Stimulated activated CD4-positive, alpha-beta T cell treated with anti-CD3 and anti-CD28 coated beads, Interleukin-4, amount 100 ng/mL, for 24 hours (primary cell): ENCODE measurements around the gene IRF7.
A peak's percentile ranks its signal among the peaks of the same experiment; 100 is the strongest.

Source experiments
- DNase-seq: peaks from one replicate; pipeline ENCODE4 v3.0.0-alpha.2; 2020

The IRF7 gene

DNA sequence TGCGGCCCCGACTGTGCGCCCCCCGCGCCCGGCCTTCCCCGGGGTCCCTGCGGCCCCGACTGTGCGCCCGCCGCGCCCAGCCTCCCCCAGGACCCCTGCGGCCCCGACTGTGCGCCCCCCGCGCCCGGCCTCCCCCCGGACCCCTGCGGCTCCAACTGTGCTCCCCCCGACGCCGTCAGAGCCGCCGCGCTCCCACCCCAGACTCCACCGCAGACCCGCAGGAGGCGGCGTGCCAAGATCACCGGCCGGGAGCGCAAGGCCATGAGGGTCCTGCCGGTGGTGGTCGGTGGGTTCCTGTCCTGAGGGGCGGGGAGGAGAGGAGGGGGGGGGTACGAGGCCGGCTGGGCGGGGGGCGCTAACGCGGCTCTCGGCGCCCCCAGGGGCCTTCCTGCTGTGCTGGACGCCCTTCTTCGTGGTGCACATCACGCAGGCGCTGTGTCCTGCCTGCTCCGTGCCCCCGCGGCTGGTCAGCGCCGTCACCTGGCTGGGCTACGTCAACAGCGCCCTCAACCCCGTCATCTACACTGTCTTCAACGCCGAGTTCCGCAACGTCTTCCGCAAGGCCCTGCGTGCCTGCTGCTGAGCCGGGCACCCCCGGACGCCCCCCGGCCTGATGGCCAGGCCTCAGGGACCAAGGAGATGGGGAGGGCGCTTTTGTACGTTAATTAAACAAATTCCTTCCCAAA lies 24.4 kb upstream of the IRF7 start:
- DNase-seq, result no peak

DNA sequence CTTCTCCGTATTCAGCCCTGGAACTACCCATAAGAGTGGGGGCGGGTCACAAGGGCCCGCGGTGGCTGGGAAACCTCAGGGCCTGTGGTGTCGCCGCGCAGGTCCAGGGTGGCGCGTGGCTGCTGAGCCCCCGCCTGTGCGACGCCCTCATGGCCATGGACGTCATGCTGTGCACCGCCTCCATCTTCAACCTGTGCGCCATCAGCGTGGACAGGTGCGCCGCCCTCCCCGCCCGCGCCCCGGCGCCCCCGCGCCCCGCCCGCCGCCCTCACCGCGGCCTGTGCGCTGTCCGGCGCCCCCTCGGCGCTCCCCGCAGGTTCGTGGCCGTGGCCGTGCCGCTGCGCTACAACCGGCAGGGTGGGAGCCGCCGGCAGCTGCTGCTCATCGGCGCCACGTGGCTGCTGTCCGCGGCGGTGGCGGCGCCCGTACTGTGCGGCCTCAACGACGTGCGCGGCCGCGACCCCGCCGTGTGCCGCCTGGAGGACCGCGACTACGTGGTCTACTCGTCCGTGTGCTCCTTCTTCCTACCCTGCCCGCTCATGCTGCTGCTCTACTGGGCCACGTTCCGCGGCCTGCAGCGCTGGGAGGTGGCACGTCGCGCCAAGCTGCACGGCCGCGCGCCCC lies 23.7 kb upstream of the IRF7 start:
- no peak for DNase-seq

DNA sequence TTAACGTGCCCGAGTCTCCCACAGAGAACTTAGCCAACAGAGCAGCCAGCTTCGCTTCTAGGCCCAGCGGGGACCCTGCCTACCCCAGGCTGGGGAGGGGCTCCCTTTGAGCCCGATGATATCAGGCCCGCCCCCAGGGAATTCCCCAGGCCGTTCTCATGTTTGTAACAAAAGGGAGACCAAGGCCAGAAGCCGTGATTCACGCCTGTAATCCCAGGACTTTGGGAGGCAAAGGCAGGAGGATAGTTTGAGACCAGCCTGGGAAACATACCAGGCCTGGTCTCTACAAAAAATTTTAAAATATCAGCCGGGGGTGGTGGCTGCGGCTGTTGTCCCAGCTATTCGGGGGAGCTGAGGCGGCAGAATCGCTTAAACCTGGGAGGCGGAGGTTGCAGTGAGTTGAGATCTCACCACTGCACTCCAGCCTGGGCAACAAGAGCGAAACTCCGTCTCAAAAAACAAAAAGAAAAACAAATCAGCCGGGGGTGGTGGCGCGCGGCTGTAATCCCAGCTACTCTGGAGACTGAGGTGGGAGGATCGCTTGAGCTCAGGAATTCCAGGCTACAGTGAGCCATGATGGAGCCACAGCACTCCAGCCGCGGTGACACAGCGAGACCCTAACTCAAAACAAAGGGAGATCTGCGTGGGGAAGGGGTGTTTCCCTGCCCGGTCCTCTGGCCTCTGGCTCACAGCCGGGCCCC lies 23.0 kb upstream of the IRF7 start:
- no peak for DNase-seq

DNA sequence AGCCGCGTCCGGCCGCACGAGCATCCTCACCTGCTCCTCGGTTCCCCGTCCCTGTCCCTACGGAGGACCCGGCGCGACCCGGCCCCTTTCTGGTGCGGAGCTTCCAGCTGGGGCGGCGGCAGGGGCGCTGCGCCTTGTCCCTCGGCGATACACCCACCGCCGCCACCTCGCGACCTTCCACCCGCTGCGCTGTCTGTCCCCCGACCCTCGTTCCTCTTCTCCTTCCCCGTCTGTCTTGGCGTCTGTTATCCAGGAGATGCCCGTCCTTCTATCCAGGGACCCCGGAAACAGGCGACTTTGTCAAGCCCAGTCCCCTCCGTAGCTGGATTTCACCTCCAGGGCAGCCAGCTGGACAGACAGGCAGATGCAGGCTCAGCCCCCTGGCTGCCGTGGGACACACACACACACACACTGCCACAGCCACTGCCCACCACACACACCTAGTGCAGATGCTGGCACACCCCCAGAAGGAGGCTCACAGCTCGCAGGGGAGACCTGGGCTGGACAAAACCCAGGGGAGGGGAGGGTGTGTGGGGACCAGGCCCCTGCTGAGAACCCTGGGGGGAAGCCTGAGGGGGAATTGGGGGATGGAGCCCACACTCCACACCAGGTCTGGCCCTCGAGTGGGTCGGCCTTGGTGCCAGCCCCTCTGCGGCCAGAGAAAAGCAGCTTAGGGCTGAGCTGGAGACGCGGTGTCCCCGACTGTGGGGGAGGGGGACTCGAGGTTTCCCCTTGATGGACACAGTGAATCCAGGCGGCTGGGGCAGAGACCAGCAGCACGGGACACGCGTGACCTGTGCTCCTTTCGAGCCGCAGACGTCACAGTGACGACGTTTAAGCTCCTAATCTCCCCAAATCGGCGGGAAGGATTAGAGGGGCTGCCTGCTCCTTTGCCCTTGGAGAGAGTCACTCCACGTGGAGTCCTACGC lies 22.1 kb upstream of the IRF7 start:
- DNase-seq, result no peak

DNA sequence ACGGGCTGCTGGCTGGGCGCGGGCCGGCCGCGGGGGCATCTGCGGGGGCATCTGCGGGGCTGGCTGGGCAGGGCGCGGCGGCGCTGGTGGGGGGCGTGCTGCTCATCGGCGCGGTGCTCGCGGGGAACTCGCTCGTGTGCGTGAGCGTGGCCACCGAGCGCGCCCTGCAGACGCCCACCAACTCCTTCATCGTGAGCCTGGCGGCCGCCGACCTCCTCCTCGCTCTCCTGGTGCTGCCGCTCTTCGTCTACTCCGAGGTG lies 21.5 kb upstream of the IRF7 start:
- no peak for DNase-seq

DNA sequence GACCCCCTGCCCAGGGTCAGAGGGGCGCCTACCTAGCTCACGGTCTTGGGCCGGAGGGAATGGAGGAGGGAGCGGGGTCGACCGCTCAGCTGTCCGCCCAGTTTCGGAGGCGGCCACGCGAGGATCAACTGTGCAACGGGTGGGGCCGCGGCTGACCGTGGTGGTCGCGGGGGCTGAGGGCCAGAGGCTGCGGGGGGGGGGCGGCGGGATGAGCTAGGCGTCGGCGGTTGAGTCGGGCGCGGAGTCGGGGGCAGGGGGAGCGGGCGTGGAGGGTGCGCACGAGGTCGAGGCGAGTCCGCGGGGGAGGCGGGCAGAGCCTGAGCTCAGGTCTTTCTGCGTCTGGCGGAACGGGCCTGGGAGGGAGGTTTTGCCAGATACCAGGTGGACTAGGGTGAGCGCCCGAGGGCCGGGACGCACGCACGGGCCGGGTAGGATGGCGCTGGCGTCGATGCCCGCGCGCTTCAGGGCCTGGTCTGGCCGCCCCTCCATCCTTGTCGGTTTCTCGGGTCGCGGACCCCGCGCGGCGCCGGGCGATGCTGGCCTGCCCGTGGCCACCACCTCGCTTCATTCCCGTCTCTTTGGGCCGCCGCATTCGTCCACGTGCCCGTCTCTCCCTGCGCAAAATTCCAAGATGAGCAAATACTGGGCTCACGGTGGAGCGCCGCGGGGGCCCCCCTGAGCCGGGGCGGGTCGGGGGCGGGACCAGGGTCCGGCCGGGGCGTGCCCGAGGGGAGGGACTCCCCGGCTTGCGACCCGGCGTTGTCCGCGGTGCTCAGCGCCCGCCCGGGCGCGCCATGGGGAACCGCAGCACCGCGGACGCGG lies 21.0 kb upstream of the IRF7 start, which contains the start of gene DRD4:
Gene DRD4 (plus strand): TSS at position 759 of the 822 bp plus-strand sequence. CDS start 36 bp downstream, at position 795.
- DNase-seq, result no peak

DNA sequence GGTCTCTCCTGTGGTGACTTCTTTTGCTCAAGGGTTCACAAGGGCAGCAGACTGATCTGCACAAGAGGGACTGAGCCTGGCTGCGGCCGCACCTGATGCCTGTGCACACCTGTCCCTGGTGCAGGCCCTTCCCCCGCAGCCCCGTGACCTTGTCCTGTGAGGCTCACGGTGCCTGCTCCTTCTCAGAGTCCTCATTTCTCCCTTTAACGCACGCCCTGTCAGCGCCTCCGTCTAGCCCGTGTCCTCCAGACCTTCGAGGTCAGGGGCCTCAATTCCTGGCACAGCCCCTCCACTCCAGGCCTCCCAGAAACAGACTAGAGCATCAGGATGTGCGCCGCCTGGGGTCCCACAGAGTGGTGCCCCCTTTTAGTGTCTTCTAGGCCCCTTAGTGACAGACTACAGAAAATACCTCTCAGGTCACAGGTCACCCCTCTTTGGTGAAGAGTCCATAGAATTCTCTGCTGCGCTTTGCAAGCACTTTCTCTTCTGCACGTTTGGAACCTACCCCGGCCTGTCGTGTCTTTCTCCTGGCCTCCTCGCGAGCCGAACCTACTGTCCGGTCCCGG lies 20.3 kb upstream of the IRF7 start:
- no peak for DNase-seq

DNA sequence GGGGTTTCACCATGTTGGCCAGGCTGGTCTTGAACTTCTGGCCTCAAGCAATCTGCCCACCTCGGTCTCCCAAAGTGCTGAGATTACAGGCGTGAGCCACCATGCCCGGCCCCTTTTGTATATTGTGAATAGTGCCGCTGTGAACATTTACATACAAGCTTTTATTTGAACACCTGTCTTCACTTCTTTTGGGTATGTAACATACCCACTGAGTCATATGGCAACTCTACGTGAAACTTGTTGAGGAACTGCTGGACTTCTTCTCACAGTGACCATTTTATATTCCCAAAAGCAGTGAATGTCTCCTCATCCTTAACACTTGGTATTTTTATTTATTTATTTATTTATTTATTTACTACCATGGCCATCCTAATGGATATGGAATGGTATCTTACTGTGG lies 15.1 kb upstream of the IRF7 start:
- no peak for DNase-seq

DNA sequence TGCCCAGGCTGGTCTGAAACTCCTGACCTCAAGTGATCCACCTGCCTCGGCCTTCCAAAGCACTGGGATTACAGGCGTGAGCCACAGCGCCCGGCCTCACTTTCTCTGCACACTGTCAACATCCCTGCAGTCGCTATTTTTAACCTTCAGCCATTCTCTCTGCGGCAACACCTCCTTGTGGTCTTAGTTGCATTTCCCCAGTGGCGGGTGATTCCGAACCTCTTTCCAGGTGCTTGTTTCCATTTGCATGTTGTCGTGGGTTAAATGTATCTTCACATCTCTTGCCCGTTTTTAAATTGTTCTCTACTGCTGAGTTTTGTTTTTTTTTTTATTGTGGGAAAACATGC lies 13.5 kb upstream of the IRF7 start:
- peak; percentile 9 for DNase-seq

DNA sequence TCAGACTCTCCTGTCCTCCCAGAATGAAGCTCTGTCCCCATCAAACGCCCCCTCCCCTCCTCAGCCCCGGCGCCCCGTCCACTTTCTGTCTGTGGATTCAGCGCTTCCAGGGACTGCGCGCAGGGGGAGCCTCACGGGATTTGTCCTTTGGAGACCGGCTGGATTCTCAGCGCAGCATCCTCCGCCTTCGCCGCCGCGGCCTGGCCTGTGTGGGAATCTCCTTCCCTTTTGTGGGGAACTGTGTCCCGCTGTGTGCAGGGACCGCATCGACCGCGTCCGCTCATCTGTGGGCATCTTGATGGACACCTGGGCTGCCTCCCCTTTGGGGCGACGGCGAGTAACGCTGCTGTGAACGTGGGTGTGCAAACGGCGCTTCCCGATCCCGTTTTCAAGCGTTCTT lies 12.3 kb upstream of the IRF7 start:
- DNase-seq, result no peak

DNA sequence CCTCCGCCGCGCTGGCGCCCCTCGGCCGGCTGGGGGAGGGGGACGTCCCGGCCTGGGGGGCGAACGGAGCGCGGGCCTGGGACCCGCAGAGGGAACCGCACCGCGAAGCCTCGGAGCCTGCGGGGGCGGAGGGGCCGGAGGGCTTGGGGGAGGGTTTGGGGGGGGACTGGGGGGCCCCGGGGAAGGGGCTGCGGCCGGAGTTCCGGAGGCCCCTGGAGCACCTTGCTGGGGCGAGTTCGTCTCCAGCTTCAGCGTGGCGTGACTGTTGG lies 11.5 kb upstream of the IRF7 start:
- no peak for DNase-seq

DNA sequence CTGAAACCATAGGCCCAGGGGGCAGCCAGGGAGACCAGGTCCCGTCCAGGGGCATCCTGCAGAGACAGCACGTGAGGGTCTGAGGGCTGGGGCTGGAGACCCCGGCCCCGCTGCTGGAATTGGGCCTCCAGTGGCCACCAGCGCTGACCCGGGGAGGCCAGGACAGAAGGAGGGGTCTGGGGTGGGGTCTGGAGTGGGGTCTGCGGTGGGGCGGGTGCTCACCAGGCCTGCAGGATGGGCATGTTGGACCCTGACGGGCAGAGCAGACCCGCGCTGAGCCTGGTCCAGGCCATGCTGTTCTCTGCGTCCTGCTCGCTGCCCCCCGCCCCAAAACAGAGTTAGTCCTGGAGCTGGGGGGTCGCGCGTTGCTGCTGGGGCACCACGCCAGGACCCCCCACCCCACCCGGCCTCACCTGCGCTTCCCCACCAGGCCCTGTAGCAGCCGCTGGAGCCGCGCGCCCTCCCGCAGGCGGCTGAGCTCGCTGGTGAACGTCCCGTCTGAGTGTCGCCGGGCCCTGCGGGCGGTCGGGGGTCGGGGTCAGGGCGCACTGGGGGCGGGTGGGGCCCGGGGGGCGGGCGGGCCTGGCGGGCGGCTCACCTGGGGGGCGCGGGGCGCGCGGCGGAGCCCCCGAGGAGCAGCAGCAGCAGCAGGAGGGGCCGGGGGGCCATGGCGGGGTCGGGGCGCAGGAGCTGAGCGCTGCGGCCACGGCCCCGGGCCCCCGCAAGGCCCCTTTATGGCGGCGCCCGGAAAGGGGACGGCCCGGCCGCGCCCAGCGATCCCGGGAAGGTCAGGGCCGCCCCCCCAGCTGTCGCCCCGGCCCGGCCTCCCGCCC lies 10.9 kb upstream of the IRF7 start, which contains the start of gene SCT:
Gene SCT (minus strand): TSS at position 707 of the 833 bp plus-strand sequence. CDS start 38 bp downstream, at position 669.
- no peak for DNase-seq

DNA sequence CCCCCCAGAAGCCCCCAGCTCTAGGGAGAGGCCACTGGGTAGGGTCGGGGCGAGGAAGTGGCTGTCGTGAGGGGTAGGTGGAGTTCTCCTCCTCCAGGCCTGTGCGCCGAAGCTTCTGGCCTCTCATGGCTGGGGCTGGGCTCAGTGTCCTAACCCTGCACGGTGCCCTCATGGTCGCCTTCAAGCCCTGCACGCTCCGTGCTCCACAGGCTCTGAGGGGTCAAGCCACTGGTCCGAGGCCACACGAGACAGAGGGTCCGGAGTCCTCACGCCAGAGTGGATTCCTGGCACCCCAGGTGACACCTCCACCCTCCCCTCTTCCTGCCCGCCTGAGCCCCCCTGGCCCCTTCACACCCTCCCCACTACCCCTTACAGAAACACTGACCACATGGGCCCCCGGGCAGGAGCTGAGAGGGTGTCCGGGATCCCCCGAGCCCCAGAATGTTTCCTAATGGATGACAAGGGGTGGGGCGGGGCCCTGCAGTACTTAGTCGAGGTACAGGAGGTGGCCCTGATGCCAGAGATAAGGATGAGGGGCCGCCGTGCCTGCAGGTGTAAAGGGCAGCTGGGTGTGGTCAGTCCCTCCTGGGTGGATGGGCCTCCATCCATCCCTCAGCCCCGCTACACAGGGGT lies 10.0 kb upstream of the IRF7 start:
- no peak for DNase-seq

DNA sequence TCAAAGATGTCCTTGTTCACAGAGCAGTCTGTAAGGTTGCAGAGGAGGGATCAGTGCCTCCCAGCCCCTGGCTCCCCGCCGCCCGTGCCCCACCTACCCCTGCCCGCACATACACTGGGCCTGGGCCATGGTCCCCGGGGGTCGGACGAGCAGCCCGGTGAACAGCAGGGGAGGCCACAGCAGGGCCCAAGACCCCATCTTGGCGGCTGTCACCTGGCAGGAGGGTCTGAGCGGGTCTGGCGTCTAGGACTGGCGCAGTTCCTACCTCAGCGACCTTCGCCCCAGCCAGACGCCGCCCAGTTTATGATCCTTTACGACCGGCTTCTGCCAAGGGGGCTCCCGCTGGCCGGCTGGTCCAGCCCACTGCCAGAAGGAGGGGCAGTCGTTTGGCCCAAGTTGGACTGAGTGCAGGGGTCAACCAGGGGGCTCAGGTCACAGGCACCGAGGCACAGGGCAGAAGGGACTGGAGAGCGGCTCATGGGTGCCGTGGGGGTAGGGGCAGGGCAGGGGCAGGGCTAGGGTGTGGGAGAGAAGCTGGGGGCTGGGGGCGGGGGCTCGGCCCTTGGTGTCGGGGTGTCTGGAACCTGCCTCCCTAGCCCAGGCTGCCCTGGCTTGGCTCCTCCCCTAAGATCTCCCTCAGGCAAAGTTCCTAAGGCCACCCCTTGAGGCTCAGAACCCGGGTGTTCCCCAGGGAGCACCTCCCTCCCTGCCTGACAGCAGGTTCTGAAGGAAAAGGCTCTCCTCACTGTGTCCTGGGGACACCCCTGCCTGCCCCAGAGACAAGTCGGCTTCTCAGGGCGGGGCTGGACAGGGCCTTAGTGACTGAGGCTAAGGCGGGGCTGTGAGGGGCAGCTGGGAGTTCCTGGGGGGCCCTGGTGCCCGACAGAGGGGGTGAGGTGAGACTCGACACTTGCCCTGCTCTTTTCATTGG lies 9.2 kb upstream of the IRF7 start, which contains the start of gene CDHR5:
Gene CDHR5 (minus strand): TSS at position 251 of the 931 bp plus-strand sequence. CDS start 53 bp downstream, at position 198.
- DNase-seq, result no peak

DNA sequence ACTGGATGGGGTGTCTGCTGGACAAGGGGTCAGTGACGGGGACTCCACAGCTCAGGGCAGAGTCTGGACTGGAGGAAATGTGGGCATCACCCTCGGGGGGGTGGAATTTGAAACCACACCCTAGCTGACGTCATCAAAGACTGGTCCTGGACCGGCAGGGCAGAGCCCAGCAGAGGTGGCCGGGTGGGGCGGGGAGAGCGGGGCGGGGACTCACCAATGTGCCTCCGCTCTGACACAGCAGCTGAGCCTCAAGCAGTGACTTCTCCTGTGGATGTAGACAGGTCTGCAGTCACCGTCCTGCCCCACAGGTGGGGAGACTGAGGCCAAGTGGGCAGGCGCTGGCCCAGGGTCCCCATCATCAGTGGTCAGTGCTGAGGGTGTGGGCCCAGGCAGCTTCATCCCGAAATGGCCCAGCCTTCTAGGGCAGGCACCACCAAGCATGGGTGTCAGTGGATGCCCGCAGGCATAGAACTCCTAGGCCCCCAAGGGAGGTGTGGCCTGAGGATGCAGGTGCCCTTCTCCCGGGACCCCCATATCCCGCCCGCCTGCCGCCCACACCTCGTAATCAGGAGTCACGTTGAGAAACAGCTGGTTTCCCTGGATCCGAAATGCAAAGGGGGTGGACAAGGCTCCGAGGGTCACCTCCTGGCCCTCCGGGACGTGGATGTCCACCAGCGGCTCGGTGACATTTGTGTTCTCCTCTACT lies 8.4 kb upstream of the IRF7 start:
- DNase-seq, result no peak

DNA sequence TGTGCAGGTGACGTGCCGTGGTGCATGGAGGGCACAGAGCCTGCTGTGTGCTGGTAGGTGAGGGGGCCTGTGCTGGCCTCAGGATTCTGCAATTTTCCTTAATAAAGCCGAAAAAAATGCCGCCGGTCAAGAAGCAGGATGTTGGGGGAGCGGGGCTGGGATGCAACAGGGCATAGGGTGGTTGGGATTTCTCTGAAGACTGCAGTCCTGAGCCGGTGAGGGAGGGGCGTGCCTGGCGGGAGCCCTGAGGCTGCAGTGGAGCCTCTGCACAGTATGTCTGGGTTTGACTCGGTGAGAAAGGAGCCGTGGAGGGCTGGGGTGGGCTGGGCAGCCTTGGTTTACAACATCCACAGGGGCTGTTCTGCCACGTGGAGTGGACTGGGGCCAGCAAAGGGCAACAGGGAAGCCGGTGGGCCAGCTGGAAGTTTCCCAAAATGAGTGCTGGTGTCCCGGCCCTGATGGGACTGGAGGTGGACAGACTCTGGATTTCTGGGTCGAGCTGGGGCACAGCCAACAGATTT lies 7.7 kb upstream of the IRF7 start:
- no peak for DNase-seq

DNA sequence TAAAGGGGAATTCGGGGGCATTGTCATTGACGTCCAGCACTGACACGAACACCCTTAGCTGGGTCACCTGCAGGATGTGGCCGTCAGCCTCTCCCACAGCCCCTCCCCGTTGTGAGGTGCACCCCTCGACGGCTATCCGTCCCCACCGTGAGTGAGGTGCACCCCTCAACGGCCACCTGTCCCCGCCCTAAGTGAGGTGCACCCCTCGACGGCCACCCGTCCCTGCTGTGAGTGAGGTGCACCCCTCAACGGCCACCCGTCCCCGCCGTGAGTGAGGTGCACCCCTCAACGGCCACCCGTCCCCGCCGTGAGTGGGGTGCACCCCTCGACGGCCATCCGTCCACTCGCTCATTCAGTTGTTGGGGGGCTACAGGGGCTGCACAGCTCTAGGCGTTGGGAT lies 6.1 kb upstream of the IRF7 start:
- no peak for DNase-seq

DNA sequence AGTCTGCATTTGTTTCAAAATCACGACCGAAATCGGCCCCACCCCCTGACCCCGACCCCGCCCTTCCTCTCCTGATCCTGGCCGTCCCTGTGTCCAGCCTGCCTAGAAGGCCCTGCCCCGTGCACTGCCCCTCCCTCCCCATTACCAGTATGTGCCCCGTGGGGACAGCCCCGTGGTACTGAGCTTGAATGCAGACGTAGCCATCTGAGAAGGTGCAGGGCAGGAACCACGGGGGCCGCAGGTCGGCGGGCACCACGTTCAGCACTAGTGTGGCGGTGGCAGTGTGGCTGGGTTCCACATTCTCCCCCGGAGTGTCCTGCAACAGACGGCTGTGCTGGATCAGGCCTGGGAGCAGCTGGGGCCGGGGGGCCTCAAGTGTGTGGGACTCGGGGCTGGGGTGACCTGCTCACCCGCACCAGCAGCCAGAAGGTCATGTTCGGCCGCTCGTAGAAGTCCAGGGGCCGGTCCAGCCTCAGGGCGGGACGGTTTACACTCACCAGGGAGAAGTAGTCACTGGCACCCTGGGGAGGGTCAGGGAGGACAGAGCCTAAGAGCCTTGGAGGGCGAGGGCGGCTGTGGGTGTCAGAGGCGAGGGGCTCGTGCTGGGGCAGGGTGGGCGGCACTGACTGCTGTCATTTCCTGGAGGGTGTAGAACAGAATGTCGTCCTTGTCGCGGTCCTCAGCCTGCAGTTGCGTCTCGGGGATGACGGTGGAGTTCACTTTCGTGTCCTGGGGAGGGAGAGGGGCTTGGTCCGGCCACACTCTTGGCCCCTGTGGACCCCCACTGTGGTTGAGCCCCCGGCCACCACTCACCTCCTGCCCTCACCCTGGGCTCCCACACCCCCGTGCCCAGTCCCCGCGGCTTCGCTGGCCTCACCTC lies 5.4 kb upstream of the IRF7 start:
- no peak for DNase-seq
